NCI-H1417 treated with DMSO at 0.1 percent for 48 hours (cell line): ENCODE results near the gene NUBP2.

Source experiments
- DNase-seq: peaks from one replicate; lab custom pipeline; 2025; lab: John Stamatoyannopoulos, UW

The NUBP2 gene

GRCh38 chr16:1772362-1772907 lies 10.3 kb upstream of the NUBP2 start, which contains the start of gene EME2:
EME2 (plus strand) TSS chr16:1772810; CDS start chr16:1773228, 418 bp downstream.
- DNase-seq = no peak

- DNase-seq = peak; percentile 35
These were observed 9.7 kb upstream of the NUBP2 start, which contains the start of gene MRPS34 for GRCh38 chr16:1772908-1773702. MRPS34 (minus strand) TSS chr16:1773134; CDS start chr16:1773119, 15 bp downstream.

GRCh38 chr16:1773703-1774447 lies 8.9 kb upstream of the NUBP2 start:
- DNase-seq = no peak

- DNase-seq = no peak
These were observed 8.3 kb upstream of the NUBP2 start for GRCh38 chr16:1774448-1774780.

GRCh38 chr16:1775006-1775845 lies 7.5 kb upstream of the NUBP2 start:
- no peak for DNase-seq

GRCh38 chr16:1775846-1776671 lies 6.7 kb upstream of the NUBP2 start:
- DNase-seq = no peak

- no peak for DNase-seq
These were observed 6.1 kb upstream of the NUBP2 start for GRCh38 chr16:1776672-1776955.

- no peak for DNase-seq
These were observed 5.8 kb upstream of the NUBP2 start for GRCh38 chr16:1776991-1777374.

GRCh38 chr16:1777375-1778199 lies 5.2 kb upstream of the NUBP2 start:
- no peak for DNase-seq

- no peak for DNase-seq
These were observed 4.3 kb upstream of the NUBP2 start for GRCh38 chr16:1778200-1779179.

GRCh38 chr16:1779234-1779701 lies 3.5 kb upstream of the NUBP2 start:
- DNase-seq = no peak

- DNase-seq = no peak
These were observed 2.8 kb upstream of the NUBP2 start for GRCh38 chr16:1779741-1780676.

- no peak for DNase-seq
These were observed 2.1 kb upstream of the NUBP2 start for GRCh38 chr16:1780677-1781072.

- no peak for DNase-seq
These were observed 1.5 kb upstream of the NUBP2 start for GRCh38 chr16:1781254-1781653.

GRCh38 chr16:1781758-1782407 lies 877 bp upstream of the NUBP2 start:
- DNase-seq = no peak

- no peak for DNase-seq
These were observed 2.5 kb downstream of the NUBP2 start for GRCh38 chr16:1784977-1785845.

GRCh38 chr16:1785846-1786170 lies 3.0 kb downstream of the NUBP2 start:
- no peak for DNase-seq
